A549 (cell line): ENCODE data around the gene TMEM40. TPM values are rescaled to one million over a fixed set of nuclear protein-coding genes. Genes with fewer than 3 reads are reported as not detected.

Source experiments
- ATAC-seq, 2 experiments: fragments of 200-7000 bp in 1 of 2; fragments of >200 bp in 1 of 2; cut with Nextera tagmentation in 1 of 2; cut with Tn5 transposase in 1 of 2; 3 replicates each; pipeline versions ENCODE4 v1.8.0 to v1.9.1; 2018 to 2020; ENCODE audit warnings: mild to moderate bottlenecking in 1 of 2, moderate library complexity in 1 of 2
- CTCF ChIA-PET: fragments of 300-600 bp; sonication (Branson Sonifier 250); formaldehyde crosslinking; extraction: SDS; loops from one replicate; lab custom pipeline; 2021; ENCODE audit warnings: antibody characterized with exemption, inconsistent platforms; lab: Yijun Ruan, JAX
- POLR2A ChIA-PET: fragments of 350-600 bp; formaldehyde crosslinking; extraction: SDS; loops from one replicate; lab custom pipeline; 2021; ENCODE audit warnings: antibody characterized with exemption, inconsistent platforms; lab: Yijun Ruan, JAX
- DNase-seq, 2 experiments: peaks; one replicate each; pipeline versions ENCODE4 v3.0.0 to v3.0.0-alpha.2; 2011 to 2016; ENCODE audit warnings: low read depth in 1 of 2, low spot score in 1 of 2
- FAIRE-seq: peaks from 2 replicates; lab custom pipeline; 2011; peaks lifted over from hg19 to GRCh38; lab: Jason Lieb, UNC
- H3K27ac ChIP-seq, 2 experiments: fragments of >200 bp; sonication (Bioruptor Twin); formaldehyde crosslinking; 3 replicates each; pipeline ENCODE4 v1.5.1; 2016 to 2017
- H3K4me1 ChIP-seq: fragments of >200 bp; sonication (Bioruptor Twin); formaldehyde crosslinking; 3 replicates; pipeline ENCODE4 v1.6.1; 2016
- H3K4me2 ChIP-seq: fragments of >200 bp; sonication (Bioruptor Twin); formaldehyde crosslinking; 3 replicates; pipeline ENCODE4 v1.6.1; 2016
- H3K4me3 ChIP-seq: fragments of >200 bp; sonication (Bioruptor Twin); formaldehyde crosslinking; 3 replicates; pipeline ENCODE4 v1.5.1; 2016
- H3K9me3 ChIP-seq: fragments of >200 bp; sonication (Bioruptor Twin); formaldehyde crosslinking; 3 replicates; pipeline ENCODE4 v1.6.1; 2016
- BCL3 ChIP-seq: fragments of >200 bp; sonication (Bioruptor Twin); formaldehyde crosslinking; IDR thresholded peaks from 3 replicates; pipeline ENCODE4 v1.6.1; 2016
- CHD4 ChIP-seq: fragments of 200-600 bp; sonication (generic); IDR thresholded peaks from 2 replicates; pipeline ENCODE4 v1.6.1; 2016; ENCODE audit warnings: antibody characterized with exemption, mild to moderate bottlenecking, borderline replicate concordance
- FOSL2 ChIP-seq, 2 experiments: fragments of 450-650 bp in 1 of 2; fragments of >200 bp in 1 of 2; sonication (Bioruptor Twin) in 1 of 2; formaldehyde crosslinking; IDR thresholded peaks; 2 replicates each; pipeline versions ENCODE4 v1.5.0 to v1.6.1; 2016 to 2020; ENCODE audit warnings: mild to moderate bottlenecking in 1 of 2, moderate library complexity in 1 of 2
- GATA3 ChIP-seq: IDR thresholded peaks from 2 replicates; pipeline ENCODE4 v1.6.1; 2012; ENCODE audit warnings: borderline replicate concordance
- HMGXB4 ChIP-seq: fragments of 250-450 bp; sonication (Bioruptor Pico); IDR thresholded peaks from 2 replicates; pipeline ENCODE4 v1.5.0; 2021; ENCODE audit warnings: mild to moderate bottlenecking, moderate library complexity, borderline replicate concordance
- JUN ChIP-seq, 2 experiments: fragments of >200 bp; sonication (Bioruptor Twin); formaldehyde crosslinking; IDR thresholded peaks; 2 replicates in 1 of 2; 3 replicates in 1 of 2; pipeline ENCODE4 v1.6.1; 2016 to 2017
- KDM1A ChIP-seq: fragments of 200-600 bp; sonication (generic); IDR thresholded peaks from 2 replicates; pipeline ENCODE4 v1.6.1; 2016; ENCODE audit warnings: low read depth, mild to moderate bottlenecking
- MAX ChIP-seq: IDR thresholded peaks from 2 replicates; pipeline ENCODE4 v1.6.1; 2012
- MAZ ChIP-seq: fragments of 150-350 bp; IDR thresholded peaks from 2 replicates; pipeline ENCODE4 v1.6.1; 2014; ENCODE audit warnings: antibody characterized with exemption, low read depth, low read length, borderline replicate concordance
- MYC ChIP-seq: IDR thresholded peaks from 2 replicates; pipeline ENCODE4 v1.6.1; 2012; ENCODE audit warnings: mild to moderate bottlenecking, inconsistent platforms, low read length, improper control_type of control experiment, borderline replicate concordance
- NPAS2 ChIP-seq: fragments of 250-450 bp; sonication (Bioruptor Pico); IDR thresholded peaks from 2 replicates; pipeline ENCODE4 v1.8.0; 2022; ENCODE audit warnings: mild to moderate bottlenecking, moderate library complexity, borderline replicate concordance
- NR3C1 ChIP-seq: fragments of >200 bp; sonication (Bioruptor Twin); formaldehyde crosslinking; IDR thresholded peaks from 3 replicates; pipeline ENCODE4 v1.6.1; 2017
- PHF8 ChIP-seq: fragments of 200-600 bp; sonication (generic); IDR thresholded peaks from 2 replicates; pipeline ENCODE4 v1.6.1; 2016; ENCODE audit warnings: low read depth, mild to moderate bottlenecking, antibody characterized with exemption, moderate library complexity, borderline replicate concordance
- RAD21 ChIP-seq, 2 experiments: fragments of >200 bp in 1 of 2; sonication (Bioruptor Twin) in 1 of 2; formaldehyde crosslinking in 1 of 2; IDR thresholded peaks in 1 of 2; conservative IDR thresholded peaks in 1 of 2; 2 replicates in 1 of 2; 3 replicates in 1 of 2; pipeline ENCODE4 v1.6.1; 2012 to 2018; ENCODE audit warnings: inconsistent platforms in 1 of 2
- RARB ChIP-seq: fragments of 250-450 bp; sonication (Bioruptor Pico); IDR thresholded peaks from 2 replicates; pipeline ENCODE4 v1.8.0; 2021; ENCODE audit warnings: mild to moderate bottlenecking, moderate library complexity
- SMC3 ChIP-seq: fragments of >200 bp; sonication (Bioruptor Twin); formaldehyde crosslinking; IDR thresholded peaks from 3 replicates; pipeline ENCODE4 v1.6.1; 2018; ENCODE audit warnings: inconsistent platforms
- SREBF2 ChIP-seq: fragments of 450-650 bp; IDR thresholded peaks from 2 replicates; pipeline ENCODE4 v1.6.1; 2014; ENCODE audit warnings: mild to moderate bottlenecking, moderate library complexity
- USF2 ChIP-seq: fragments of 450-650 bp; IDR thresholded peaks from 2 replicates; pipeline ENCODE4 v1.6.1; 2014; ENCODE audit warnings: antibody characterized with exemption
- ZC3H11A ChIP-seq: fragments of 450-650 bp; IDR thresholded peaks from 2 replicates; pipeline ENCODE4 v1.6.1; 2014; ENCODE audit warnings: antibody characterized with exemption, mild to moderate bottlenecking
- ZFP36 ChIP-seq: fragments of 450-650 bp; IDR thresholded peaks from 2 replicates; pipeline ENCODE4 v1.6.1; 2014; ENCODE audit warnings: borderline replicate concordance; ENCODE audit not compliant: partially characterized antibody
- WGBS: methylation state at CpG from one replicate; pipeline ENCODE4 v1.1.6; 2017; ENCODE audit errors: missing lambda C conversion rate; 5-methylcytosine and 5-hydroxymethylcytosine counted together
- polyA plus RNA-seq, 4 experiments: library from polyadenylated mRNA; depleted of rRNA in 3 of 4; stranded (reverse); fragments of >200 nt; fragmentation: RNase III in 1 of 4; extraction: RNeasy Plus Mini Kit Qiagen cat#74134 plus additional on column Dnase treatment in 1 of 4; gene quantifications; 2 replicates in 3 of 4; 3 replicates in 1 of 4; pipeline ENCODE4 v1.2.3, GENCODE V29; 2011 to 2017

TMEM40 gene
- polyA plus RNA-seq, 2 of the 4 experiments (the other 2 are of a cell fraction): 0.13 to 0.18 TPM

GRCh38 chr3:12797124-12797891, 38.2 kb upstream of the TMEM40 start:
- H3K9me3 ChIP-seq: no peaks in the 10 kb centered on the region
- POLR2A ChIA-PET: no interaction called here
- no peak for ATAC-seq
- peaks cover 5% of the 10 kb centered on the region; the same call in 1 of the 3 replicates for H3K4me1 ChIP-seq
- H3K4me2 ChIP-seq: peak overlapping the region; percentile 82; the same call in 2 of the 3 replicates
- no peak overlapping the region; the same call in 2 of the 3 replicates for H3K4me3 ChIP-seq
- no peak for FAIRE-seq
- TF ChIP-seq JUN (IDR thresholded peaks at IDR 0.05) (no peak), KDM1A (0 out of 2 replicates have a peak, but pooled peaks have one; percentile 24)
- peak overlapping the region in 1 of 2 experiments; percentile 88; a peak in 1 of 6 replicates for H3K27ac ChIP-seq
- no peak for DNase-seq
- 84% methylated on average over 12 of the region's 17 CpGs for WGBS
- CTCF ChIA-PET: interaction anchor here (0.9 to 3.1 kb wide), 5 partner anchors 8 to 77 kb away, joined by 3 to 22 read pairs (median 7); no protein-coding TSS in a partner anchor

- Histone ChIP-seq H3K9me3 (no peaks in the 10 kb centered on the region), H3K27ac (peak within 1 kb of the TSS; percentile 65 to 88), H3K4me2 (peak within 1 kb of the TSS; percentile 82), H3K4me3 (peak within 1 kb of the TSS; percentile 55), H3K4me1 (peaks cover 5% of the 10 kb centered on the region; the same call in 1 of the 3 replicates)
- TF ChIP-seq NPAS2 (CRISPR knock-in tag): no peak
- no peak for TF ChIP-seq SREBF2
- TF ChIP-seq MAZ: no peak
- peak; percentile 66 for TF ChIP-seq ZFP36
- no peak for TF ChIP-seq SMC3
- TF ChIP-seq KDM1A: no peak
- TF ChIP-seq RARB: no peak
- 39% methylated on average over 36 of the region's 61 CpGs for WGBS
- ChIA-PET CTCF (interaction anchor here (0.7 to 3.1 kb wide), 4 partner anchors 9 to 76 kb away, joined by 3 to 21 read pairs (median 3); no protein-coding TSS in a partner anchor), POLR2A (interaction anchor here (1.1 kb wide), 1 partner anchor 14 kb away, joined by 6 read pairs; no protein-coding TSS in a partner anchor)
- DNase-seq: peak in 1 of 2 experiments; percentile 37
- no peak for FAIRE-seq
- ATAC-seq: peak; percentile 51 to 88; a peak in 5 of 6 replicates
These were observed 37.4 kb upstream of the TMEM40 start, which contains the start of gene CAND2 for GRCh38 chr3:12796171-12797123. TSS of gene CAND2 (plus strand) at chr3:12796680. CDS start at chr3:12796721, 41 bp downstream.

- ChIA-PET CTCF (no interaction called here), POLR2A (no interaction called here)
- FAIRE-seq (no peak), ATAC-seq (no peak), DNase-seq (no peak)
- 84% methylated on average over 4 of the region's 5 CpGs for WGBS
- Histone ChIP-seq H3K27ac (no peak overlapping the region), H3K9me3 (no peaks in the 10 kb centered on the region), H3K4me1 (peaks cover 5% of the 10 kb centered on the region; the same call in 1 of the 3 replicates), H3K4me2 (no peak overlapping the region), H3K4me3 (no peak overlapping the region)
- TF ChIP-seq HMGXB4 (no peak), USF2 (no peak), MYC (no peak), BCL3 (no peak), NR3C1 (no peak), MAX (no peak), RAD21 (conservative IDR thresholded peaks at IDR 0.05 in 1 of 2, IDR thresholded peaks at IDR 0.05 in 1 of 2) (no peak), SMC3 (no peak), ZC3H11A (no peak), CHD4 (no peak), PHF8 (no peak), FOSL2 (IDR thresholded peaks at IDR 0.05) (no peak), FOSL2 (CRISPR knock-in tag; IDR thresholded peaks at IDR 0.05) (no peak), GATA3 (no peak)
These were observed 34.6 kb upstream of the TMEM40 start for GRCh38 chr3:12793701-12794100.
